K562 (cell line): ENCODE measurements around the gene ZNF672. TPM values are rescaled to one million over a fixed set of nuclear protein-coding genes. Genes with fewer than 3 reads are reported as not detected.
A peak's percentile ranks its signal among the peaks of the same experiment; 100 is the strongest.

Experiments used
- BDP1 ChIP-seq: IDR thresholded peaks from 3 replicates; pipeline ENCODE4 v1.6.1; 2011; ENCODE audit not compliant: insufficient read length, insufficient read depth
- CREB1 ChIP-seq, 2 experiments: sonication (generic) in 1 of 2; formaldehyde crosslinking in 1 of 2; IDR thresholded peaks; 2 replicates each; pipeline versions ENCODE4 v1.6.1 to v1.8.0; 2012 to 2022; ENCODE audit warnings: inconsistent platforms in 1 of 2, mild to moderate bottlenecking in 1 of 2, missing genetic modification reagents in 1 of 2, moderate library complexity in 1 of 2
- CTBP1 ChIP-seq: fragments of 450-650 bp; IDR thresholded peaks from 2 replicates; pipeline ENCODE4 v1.6.1; 2016; ENCODE audit warnings: borderline replicate concordance
- FOXA1 ChIP-seq: fragments of 450-650 bp; IDR thresholded peaks from 2 replicates; pipeline ENCODE4 v1.6.1; 2016; ENCODE audit warnings: mild to moderate bottlenecking, borderline replicate concordance
- HNRNPL ChIP-seq: fragments of 200-400 bp; formaldehyde crosslinking; IDR thresholded peaks from 2 replicates; pipeline ENCODE4 v1.6.1; 2017; ENCODE audit warnings: low read depth, mild to moderate bottlenecking, low read length
- MLX ChIP-seq, 2 experiments: fragments of 450-650 bp in 1 of 2; sonication (generic) in 1 of 2; formaldehyde crosslinking; conservative IDR thresholded peaks; 2 replicates each; pipeline versions ENCODE4 v1.4.0 to v1.8.1; 2020 to 2022; ENCODE audit warnings: mild to moderate bottlenecking in 1 of 2, missing genetic modification reagents in 1 of 2
- RFX7 ChIP-seq: fragments of 250-450 bp; sonication (Bioruptor Pico); IDR thresholded peaks from 2 replicates; pipeline ENCODE4 v1.5.1; 2021; ENCODE audit warnings: mild to moderate bottlenecking
- SMAD4 ChIP-seq: fragments of 250-450 bp; sonication (Bioruptor Pico); conservative IDR thresholded peaks from 2 replicates; pipeline ENCODE4 v1.8.0; 2021; ENCODE audit warnings: inconsistent platforms, mild to moderate bottlenecking, moderate library complexity
- SRF ChIP-seq, 2 experiments: fragments of 250-450, 450-650 bp in 1 of 2; sonication (Bioruptor Pico) in 1 of 2; sonication (generic) in 1 of 2; formaldehyde crosslinking; IDR thresholded peaks; 2 replicates each; pipeline versions ENCODE4 v1.5.0 to v1.5.1; 2020 to 2022; ENCODE audit warnings: mild to moderate bottlenecking in 1 of 2, missing genetic modification reagents in 1 of 2
- TBL1XR1 ChIP-seq, 2 experiments: IDR thresholded peaks; 2 replicates each; pipeline ENCODE4 v1.6.1; 2012; ENCODE audit warnings: improper control_type of control experiment in 2 of 2, low read length in 2 of 2, mild to moderate bottlenecking in 1 of 2
- TRIM24 ChIP-seq, 2 experiments: fragments of 450-650 bp; IDR thresholded peaks; 2 replicates each; pipeline ENCODE4 v1.6.1; 2016
- ZNF143 ChIP-seq: sonication (generic); formaldehyde crosslinking; IDR thresholded peaks from 2 replicates; pipeline ENCODE4 v1.9.0; 2022; ENCODE audit warnings: mild to moderate bottlenecking, missing genetic modification reagents
- ZNF175 ChIP-seq: fragments of 200-800 bp; sonication (Bioruptor generic); IDR thresholded peaks from 2 replicates; pipeline ENCODE4 v1.6.1; 2016; ENCODE audit warnings: low read depth, mild to moderate bottlenecking, missing genetic modification characterization, missing compliant biosample characterization
- ZNF584 ChIP-seq: fragments of 200-800 bp; sonication (Bioruptor generic); IDR thresholded peaks from 2 replicates; pipeline ENCODE4 v1.6.1; 2016; ENCODE audit warnings: low read depth, mild to moderate bottlenecking, missing genetic modification characterization, missing compliant biosample characterization
- polyA plus RNA-seq, 8 experiments: library from polyadenylated mRNA; depleted of rRNA in 4 of 8; stranded (reverse) in 5 of 8; unstranded in 3 of 8; fragments of >200 nt; fragmentation: Nextera tagmentation in 2 of 8; fragmentation: Illumina TruSeq in 1 of 8; extraction: Ambion mirVana in 2 of 8; extraction: Trizol in 1 of 8; gene quantifications; 2 replicates each; pipeline versions ENCODE4 v1.2.1 to v1.2.3, GENCODE V29; 2011 to 2014; ENCODE audit warnings: inconsistent platforms in 1 of 8, missing spikeins in 1 of 8
- total RNA-seq, 7 experiments: library from RNA; depleted of rRNA in 6 of 7; stranded (reverse); fragments of >200 nt in 6 of 7; fragmentation: Illumina TruSeq in 2 of 7; extraction: Trizol in 2 of 7; gene quantifications; 2 replicates each; pipeline versions ENCODE4 v1.2.1 to v1.2.3, GENCODE V29; 2011 to 2021; ENCODE audit warnings: low replicate concordance in 1 of 7
- TF ChIP-seq, protein P1 (sequence below): fragments of 450-650 bp; IDR thresholded peaks from 2 replicates; pipeline ENCODE4 v1.6.1; 2016; ENCODE audit warnings: low read depth
- TF ChIP-seq, protein P2 (sequence below): fragments of 250-450 bp; sonication (Bioruptor Pico); IDR thresholded peaks from 2 replicates; pipeline ENCODE4 v1.5.0; 2021; ENCODE audit warnings: mild to moderate bottlenecking, borderline replicate concordance

Gene ZNF672
- total and polyA plus RNA-seq, 9 of the 15 experiments (the other 6 are each of a cell fraction or from before 2014, with no cell fraction given) = 1.9 to 57.9 (median 24.1) TPM

GRCh38 chr1:248873993-248874533 lies 36.0 kb downstream of the ZNF672 start (continued):
- TF ChIP-seq, protein P1, sequence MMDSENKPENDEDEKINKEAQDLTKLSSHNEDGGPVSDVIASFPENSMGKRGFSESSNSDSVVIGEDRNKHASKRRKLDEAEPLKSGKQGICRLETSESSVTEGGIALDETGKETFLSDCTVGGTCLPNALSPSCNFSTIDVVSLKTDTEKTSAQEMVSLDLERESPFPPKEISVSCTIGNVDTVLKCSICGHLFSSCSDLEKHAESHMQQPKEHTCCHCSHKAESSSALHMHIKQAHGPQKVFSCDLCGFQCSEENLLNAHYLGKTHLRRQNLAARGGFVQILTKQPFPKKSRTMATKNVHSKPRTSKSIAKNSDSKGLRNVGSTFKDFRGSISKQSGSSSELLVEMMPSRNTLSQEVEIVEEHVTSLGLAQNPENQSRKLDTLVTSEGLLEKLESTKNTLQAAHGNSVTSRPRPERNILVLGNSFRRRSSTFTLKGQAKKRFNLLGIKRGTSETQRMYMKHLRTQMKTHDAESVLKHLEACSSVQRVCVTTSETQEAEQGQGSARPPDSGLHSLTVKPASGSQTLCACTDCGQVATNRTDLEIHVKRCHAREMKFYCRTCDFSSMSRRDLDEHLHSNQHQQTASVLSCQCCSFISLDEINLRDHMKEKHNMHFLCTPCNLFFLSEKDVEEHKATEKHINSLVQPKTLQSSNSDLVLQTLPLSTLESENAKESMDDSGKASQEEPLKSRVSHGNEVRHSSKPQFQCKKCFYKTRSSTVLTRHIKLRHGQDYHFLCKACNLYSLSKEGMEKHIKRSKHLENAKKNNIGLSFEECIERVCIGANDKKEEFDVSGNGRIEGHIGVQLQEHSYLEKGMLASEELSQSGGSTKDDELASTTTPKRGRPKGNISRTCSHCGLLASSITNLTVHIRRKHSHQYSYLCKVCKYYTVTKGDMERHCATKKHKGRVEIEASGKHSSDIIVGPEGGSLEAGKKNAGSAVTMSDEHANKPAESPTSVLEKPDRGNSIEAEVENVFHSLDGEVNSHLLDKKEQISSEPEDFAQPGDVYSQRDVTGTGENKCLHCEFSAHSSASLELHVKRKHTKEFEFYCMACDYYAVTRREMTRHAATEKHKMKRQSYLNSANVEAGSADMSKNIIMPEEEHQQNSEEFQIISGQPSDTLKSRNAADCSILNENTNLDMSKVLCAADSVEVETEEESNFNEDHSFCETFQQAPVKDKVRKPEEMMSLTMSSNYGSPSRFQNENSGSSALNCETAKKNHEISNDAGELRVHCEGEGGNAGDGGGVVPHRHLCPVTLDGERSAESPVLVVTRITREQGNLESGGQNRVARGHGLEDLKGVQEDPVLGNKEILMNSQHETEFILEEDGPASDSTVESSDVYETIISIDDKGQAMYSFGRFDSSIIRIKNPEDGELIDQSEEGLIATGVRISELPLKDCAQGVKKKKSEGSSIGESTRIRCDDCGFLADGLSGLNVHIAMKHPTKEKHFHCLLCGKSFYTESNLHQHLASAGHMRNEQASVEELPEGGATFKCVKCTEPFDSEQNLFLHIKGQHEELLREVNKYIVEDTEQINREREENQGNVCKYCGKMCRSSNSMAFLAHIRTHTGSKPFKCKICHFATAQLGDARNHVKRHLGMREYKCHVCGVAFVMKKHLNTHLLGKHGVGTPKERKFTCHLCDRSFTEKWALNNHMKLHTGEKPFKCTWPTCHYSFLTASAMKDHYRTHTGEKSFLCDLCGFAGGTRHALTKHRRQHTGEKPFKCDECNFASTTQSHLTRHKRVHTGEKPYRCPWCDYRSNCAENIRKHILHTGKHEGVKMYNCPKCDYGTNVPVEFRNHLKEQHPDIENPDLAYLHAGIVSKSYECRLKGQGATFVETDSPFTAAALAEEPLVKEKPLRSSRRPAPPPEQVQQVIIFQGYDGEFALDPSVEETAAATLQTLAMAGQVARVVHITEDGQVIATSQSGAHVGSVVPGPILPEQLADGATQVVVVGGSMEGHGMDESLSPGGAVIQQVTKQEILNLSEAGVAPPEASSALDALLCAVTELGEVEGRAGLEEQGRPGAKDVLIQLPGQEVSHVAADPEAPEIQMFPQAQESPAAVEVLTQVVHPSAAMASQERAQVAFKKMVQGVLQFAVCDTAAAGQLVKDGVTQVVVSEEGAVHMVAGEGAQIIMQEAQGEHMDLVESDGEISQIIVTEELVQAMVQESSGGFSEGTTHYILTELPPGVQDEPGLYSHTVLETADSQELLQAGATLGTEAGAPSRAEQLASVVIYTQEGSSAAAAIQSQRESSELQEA = peak; percentile 63
- TF ChIP-seq RFX7 (CRISPR knock-in tag) (0 out of 2 replicates have a peak, but pooled peaks have one; percentile 9), TRIM24 (IDR thresholded peaks at IDR 0.05) (peak in 1 of 2 experiments; percentile 53; a peak in 2 of 4 replicates), CTBP1 (peak; percentile 8), ZNF175 (CRISPR knock-in tag) (peak; percentile 65), SRF (CRISPR knock-in tag; IDR thresholded peaks at IDR 0.05) (no peak; a peak in 1 of 4 replicates), FOXA1 (no peak), ZNF584 (CRISPR knock-in tag) (0 out of 2 replicates have a peak, but pooled peaks have one; percentile 46), BDP1 (peak; percentile 62), CREB1 (IDR thresholded peaks at IDR 0.05) (peak; percentile 83), CREB1 (CRISPR knock-in tag; IDR thresholded peaks at IDR 0.05) (peak; percentile 85), TBL1XR1 (IDR thresholded peaks at IDR 0.05; ENCODE audit: low read length in 2 of 2) (peak; percentile 51 to 95; a peak in 3 of 4 replicates), HNRNPL (no peak), MLX (CRISPR knock-in tag; conservative IDR thresholded peaks at IDR 0.05) (0 out of 4 replicates have a peak, but pooled peaks of 1 of the 2 experiments have one; percentile 48), SMAD4 (peak; percentile 48; the same call in 1 of the 2 replicates), ZNF143 (CRISPR knock-in tag) (no peak)
- TF ChIP-seq, protein P2, sequence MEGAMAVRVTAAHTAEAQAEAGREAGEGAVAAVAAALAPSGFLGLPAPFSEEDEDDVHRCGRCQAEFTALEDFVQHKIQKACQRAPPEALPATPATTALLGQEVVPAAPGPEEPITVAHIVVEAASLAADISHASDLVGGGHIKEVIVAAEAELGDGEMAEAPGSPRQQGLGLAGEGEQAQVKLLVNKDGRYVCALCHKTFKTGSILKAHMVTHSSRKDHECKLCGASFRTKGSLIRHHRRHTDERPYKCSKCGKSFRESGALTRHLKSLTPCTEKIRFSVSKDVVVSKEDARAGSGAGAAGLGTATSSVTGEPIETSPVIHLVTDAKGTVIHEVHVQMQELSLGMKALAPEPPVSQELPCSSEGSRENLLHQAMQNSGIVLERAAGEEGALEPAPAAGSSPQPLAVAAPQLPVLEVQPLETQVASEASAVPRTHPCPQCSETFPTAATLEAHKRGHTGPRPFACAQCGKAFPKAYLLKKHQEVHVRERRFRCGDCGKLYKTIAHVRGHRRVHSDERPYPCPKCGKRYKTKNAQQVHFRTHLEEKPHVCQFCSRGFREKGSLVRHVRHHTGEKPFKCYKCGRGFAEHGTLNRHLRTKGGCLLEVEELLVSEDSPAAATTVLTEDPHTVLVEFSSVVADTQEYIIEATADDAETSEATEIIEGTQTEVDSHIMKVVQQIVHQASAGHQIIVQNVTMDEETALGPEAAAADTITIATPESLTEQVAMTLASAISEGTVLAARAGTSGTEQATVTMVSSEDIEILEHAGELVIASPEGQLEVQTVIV (CRISPR knock-in tag) = no peak
